PFSK-1 (cell line): ENCODE results near the gene SND1.

Source experiments
- POLR2AphosphoS5 ChIP-seq: IDR thresholded peaks from 2 replicates; pipeline ENCODE4 v1.6.1; 2012; ENCODE audit warnings: low read depth, mild to moderate bottlenecking, control low read depth, low read length, moderate library complexity
- TAF1 ChIP-seq: IDR thresholded peaks from 2 replicates; pipeline ENCODE4 v1.6.1; 2012; ENCODE audit warnings: low read length, control low read depth, borderline replicate concordance; ENCODE audit not compliant: insufficient read depth

DNA sequence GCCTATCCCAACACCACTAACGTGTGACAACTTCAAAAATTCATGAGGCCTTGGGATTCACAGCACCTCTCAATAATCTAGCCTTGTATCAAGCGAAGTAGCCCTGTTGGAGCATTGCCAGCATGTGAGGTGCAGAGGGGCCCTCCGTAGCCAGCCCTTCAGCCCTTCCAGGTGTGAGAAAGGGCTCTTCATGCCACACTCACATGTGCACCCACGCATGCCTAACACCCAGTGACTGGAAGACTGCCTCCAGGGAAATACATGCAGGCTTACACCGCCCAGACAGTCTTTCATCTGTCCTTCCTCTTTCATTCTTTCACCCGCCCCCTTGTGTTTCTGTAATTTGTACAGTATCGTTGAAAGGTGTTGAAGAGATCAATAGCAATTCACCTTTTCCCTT lies 353.1 kb downstream of the SND1 start:
- no peak for TF ChIP-seq TAF1
- TF ChIP-seq POLR2AphosphoS5: no peak
